Urinary bladder (tissue), 4 donors: ENCODE data around the gene ANGEL1. TPM values are rescaled to one million over a fixed set of nuclear protein-coding genes. Genes with fewer than 3 reads are reported as not detected.

ENCODE experiments used
- DNase-seq: peaks from one replicate; pipeline ENCODE4 v3.0.0-alpha.2; 2015; ENCODE audit errors: extremely low spot score
- H3K27ac ChIP-seq: one replicate; pipeline ENCODE4 v1.5.1; 2013; ENCODE audit warnings: low read depth, mild to moderate bottlenecking, moderate library complexity
- H3K36me3 ChIP-seq: one replicate; pipeline ENCODE4 v1.6.1; 2013; ENCODE audit warnings: mild to moderate bottlenecking, moderate library complexity; ENCODE audit not compliant: insufficient read depth
- H3K4me1 ChIP-seq: one replicate; pipeline ENCODE4 v1.6.1; 2013; ENCODE audit warnings: mild to moderate bottlenecking, moderate library complexity; ENCODE audit not compliant: insufficient read depth
- H3K4me3 ChIP-seq: one replicate; pipeline ENCODE4 v1.5.1; 2013; ENCODE audit warnings: low read depth, low read length
- WGBS: extraction: QIAGEN DNeasy Blood & Tissue Kit; methylation state at CpG from one replicate; pipeline ENCODE4 v1.1.7; 2013; 5-methylcytosine and 5-hydroxymethylcytosine counted together
- polyA plus RNA-seq: library from polyadenylated mRNA; stranded (reverse); fragments of 200-250 nt; gene quantifications from one replicate; pipeline ENCODE4 v1.2.3, GENCODE V29; 2013
- total RNA-seq: library from RNA; depleted of rRNA; stranded (reverse); fragments of >200 nt; gene quantifications from one replicate; pipeline ENCODE4 v1.2.3, GENCODE V29; 2014
- donor health status: healthy with polysubstance abuse.
- donor health status: healthy.

The ANGEL1 gene
- total RNA-seq (10.7 TPM), polyA plus RNA-seq (11.9 TPM)

- WGBS: 4% methylated on average over 69 of the region's 69 CpGs
- peak; percentile 83 for DNase-seq
- H3K27ac ChIP-seq: peak within 1 kb of the TSS; percentile 40
- no peaks in the 10 kb centered on the region for H3K4me1 ChIP-seq
- peak within 1 kb of the TSS; percentile 66 for H3K4me3 ChIP-seq
- no peaks in the 10 kb centered on the region for H3K36me3 ChIP-seq
Observed at GRCh38 chr14:76812422-76813383, at the start of gene ANGEL1. TSS of gene ANGEL1 (minus strand) at chr14:76812882. CDS start at chr14:76812827, 55 bp downstream.

GRCh38 chr14:76861574-76862255, 49.0 kb upstream of the ANGEL1 start:
- DNase-seq: no peak
- no peaks in the 10 kb centered on the region for H3K4me1 ChIP-seq
- 51% methylated on average over 10 of the region's 10 CpGs for WGBS

GRCh38 chr14:76856769-76857168, 44.1 kb upstream of the ANGEL1 start:
- H3K4me1 ChIP-seq: no peaks in the 10 kb centered on the region
- no peaks in the 10 kb centered on the region for H3K36me3 ChIP-seq
- H3K27ac ChIP-seq: no peak overlapping the region
- no peak overlapping the region for H3K4me3 ChIP-seq
- WGBS: 62% methylated on average over 1 of the region's 1 CpG
- DNase-seq: no peak

More at GRCh38 chr14:76861574-76862255, 49.0 kb upstream of the ANGEL1 start:
- H3K36me3 ChIP-seq: no peaks in the 10 kb centered on the region
- no peak overlapping the region for H3K4me3 ChIP-seq
- H3K27ac ChIP-seq: no peak overlapping the region

GRCh38 chr14:76855066-76855465, 42.4 kb upstream of the ANGEL1 start:
- DNase-seq: no peak
- Histone ChIP-seq H3K27ac (no peak overlapping the region), H3K36me3 (no peaks in the 10 kb centered on the region), H3K4me1 (no peaks in the 10 kb centered on the region), H3K4me3 (no peak overlapping the region)
- 95% methylated on average over 2 of the region's 2 CpGs for WGBS

- H3K27ac ChIP-seq: no peak overlapping the region
- no peak overlapping the region for H3K4me3 ChIP-seq
- no peaks in the 10 kb centered on the region for H3K4me1 ChIP-seq
- no peaks in the 10 kb centered on the region for H3K36me3 ChIP-seq
- DNase-seq: no peak
- WGBS: 79% methylated on average over 6 of the region's 6 CpGs
Observed at GRCh38 chr14:76848879-76849278, 36.2 kb upstream of the ANGEL1 start.

GRCh38 chr14:76846331-76847047, 33.8 kb upstream of the ANGEL1 start:
- Histone ChIP-seq H3K4me3 (no peak overlapping the region), H3K36me3 (no peaks in the 10 kb centered on the region), H3K4me1 (no peaks in the 10 kb centered on the region), H3K27ac (no peak overlapping the region)
- no peak for DNase-seq
- WGBS: 74% methylated on average over 7 of the region's 7 CpGs

- H3K27ac ChIP-seq: no peak overlapping the region
- no peaks in the 10 kb centered on the region for H3K4me1 ChIP-seq
- H3K4me3 ChIP-seq: no peak overlapping the region
- WGBS: 48% methylated on average over 9 of the region's 9 CpGs
- no peaks in the 10 kb centered on the region for H3K36me3 ChIP-seq
- DNase-seq: no peak
Observed at GRCh38 chr14:76844223-76844622, 31.5 kb upstream of the ANGEL1 start.

GRCh38 chr14:76842414-76842813, 29.7 kb upstream of the ANGEL1 start:
- H3K4me1 ChIP-seq: no peaks in the 10 kb centered on the region
- DNase-seq: no peak
- H3K36me3 ChIP-seq: no peaks in the 10 kb centered on the region
- H3K4me3 ChIP-seq: no peak overlapping the region
- no peak overlapping the region for H3K27ac ChIP-seq

- Histone ChIP-seq H3K27ac (no peak overlapping the region), H3K4me1 (no peaks in the 10 kb centered on the region), H3K36me3 (no peaks in the 10 kb centered on the region), H3K4me3 (no peak overlapping the region)
- 39% methylated on average over 5 of the region's 5 CpGs for WGBS
- DNase-seq: no peak
Observed at GRCh38 chr14:76837524-76837923, 24.8 kb upstream of the ANGEL1 start.

- no peaks in the 10 kb centered on the region for H3K4me1 ChIP-seq
- WGBS: 87% methylated on average over 13 of the region's 13 CpGs
- no peak for DNase-seq
- no peak overlapping the region for H3K27ac ChIP-seq
- H3K36me3 ChIP-seq: no peaks in the 10 kb centered on the region
- H3K4me3 ChIP-seq: no peak overlapping the region
Observed at GRCh38 chr14:76836029-76836630, 23.4 kb upstream of the ANGEL1 start.

GRCh38 chr14:76834241-76834661, 21.6 kb upstream of the ANGEL1 start:
- H3K27ac ChIP-seq: no peak overlapping the region
- no peak for DNase-seq
- H3K4me1 ChIP-seq: no peaks in the 10 kb centered on the region
- 45% methylated on average over 7 of the region's 7 CpGs for WGBS
- H3K4me3 ChIP-seq: no peak overlapping the region
- no peaks in the 10 kb centered on the region for H3K36me3 ChIP-seq

GRCh38 chr14:76833011-76833410, 20.3 kb upstream of the ANGEL1 start:
- Histone ChIP-seq H3K4me1 (no peaks in the 10 kb centered on the region), H3K4me3 (no peak overlapping the region), H3K36me3 (no peaks in the 10 kb centered on the region), H3K27ac (no peak overlapping the region)
- DNase-seq: no peak
- WGBS: 83% methylated on average over 2 of the region's 2 CpGs

- DNase-seq: no peak
- H3K27ac ChIP-seq: no peak overlapping the region
- H3K4me1 ChIP-seq: no peaks in the 10 kb centered on the region
- no peaks in the 10 kb centered on the region for H3K36me3 ChIP-seq
- H3K4me3 ChIP-seq: no peak overlapping the region
- WGBS: 67% methylated on average over 1 of the region's 1 CpG
Observed at GRCh38 chr14:76832503-76832988, 19.9 kb upstream of the ANGEL1 start.
